HG02588 (cell line): ENCODE data around the gene DYNC1I1.

Source experiments
- ATAC-seq: cut with Tn5 transposase; IDR thresholded peaks from one replicate; pipeline ENCODE4 v1.9.1; 2021; ENCODE audit warnings: mild to moderate bottlenecking, moderate library complexity; ENCODE audit not compliant: unreplicated experiment

Gene DYNC1I1

GRCh38 chr7:95788884-95789283 is 16.5 kb downstream of the DYNC1I1 start:
- no peak for ATAC-seq

DNA sequence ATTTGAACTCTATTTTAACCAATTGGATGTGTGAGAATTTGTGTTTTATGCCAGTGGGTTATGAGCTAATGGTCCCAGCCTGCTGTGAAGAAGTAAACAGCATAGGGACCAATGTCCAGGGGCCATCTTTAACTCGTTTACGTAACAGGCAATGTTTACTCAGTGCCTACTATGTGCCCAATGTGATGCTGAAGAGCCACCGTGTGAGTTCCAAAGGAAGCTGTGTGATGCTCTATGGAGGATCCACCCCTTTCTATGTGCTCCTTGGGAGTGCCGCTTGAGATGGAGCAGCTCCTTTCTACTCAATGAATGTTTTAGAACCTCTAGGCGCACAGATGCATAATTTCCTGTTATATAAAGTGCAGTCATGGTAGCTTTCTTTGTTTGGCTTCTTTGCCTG is 21.3 kb downstream of the DYNC1I1 start:
- no peak for ATAC-seq

DNA sequence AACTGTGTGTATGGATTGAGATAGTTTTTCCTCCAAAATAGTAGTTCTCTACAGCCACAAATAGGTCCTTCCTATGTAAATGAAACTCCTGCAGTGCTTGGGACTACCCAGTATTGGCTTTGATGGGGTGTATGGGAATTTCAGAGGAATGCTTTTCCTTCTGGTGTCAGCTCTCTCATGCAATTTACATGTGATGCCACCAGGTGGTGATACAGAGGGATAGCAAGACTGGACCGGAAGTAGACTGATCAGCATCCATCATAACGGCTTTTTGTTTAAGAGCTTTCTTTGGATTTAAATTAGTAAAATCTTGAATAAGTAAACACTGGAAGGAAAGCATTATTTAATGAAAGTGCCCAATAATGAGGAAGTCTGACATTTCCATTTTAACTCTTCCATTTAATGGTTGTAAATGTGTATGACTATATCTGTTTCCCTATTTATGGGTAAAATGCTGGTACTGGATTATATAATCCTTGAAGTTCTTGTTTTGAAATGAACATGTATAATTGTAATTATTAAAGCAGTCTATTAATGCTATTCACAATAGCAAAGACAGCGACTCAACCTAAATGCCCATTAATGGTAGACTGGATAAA is 22.7 kb downstream of the DYNC1I1 start:
- no peak for ATAC-seq

DNA sequence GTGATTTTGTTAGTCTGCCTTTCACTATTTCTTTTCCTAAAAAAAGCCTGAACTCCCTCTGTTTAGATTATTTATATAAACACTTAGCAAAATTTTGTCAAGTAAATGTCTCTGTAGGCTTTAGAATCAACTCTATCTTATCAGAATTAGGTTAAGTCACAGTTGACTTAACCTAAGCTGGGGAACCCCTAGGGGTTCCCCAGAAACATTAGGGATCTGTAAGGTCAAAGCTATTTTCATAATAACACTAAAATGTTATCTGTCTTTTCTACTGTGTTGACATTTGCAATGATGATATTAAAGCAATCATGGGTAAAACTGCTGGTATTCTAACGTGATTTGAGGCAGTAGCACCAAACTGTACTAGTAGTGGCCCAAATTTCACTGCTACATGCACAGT is 24.3 kb downstream of the DYNC1I1 start:
- no peak for ATAC-seq

GRCh38 chr7:95798401-95798930 is 26.1 kb downstream of the DYNC1I1 start:
- ATAC-seq = no peak

- ATAC-seq = no peak
These were observed 28.4 kb downstream of the DYNC1I1 start for GRCh38 chr7:95800787-95801186.

DNA sequence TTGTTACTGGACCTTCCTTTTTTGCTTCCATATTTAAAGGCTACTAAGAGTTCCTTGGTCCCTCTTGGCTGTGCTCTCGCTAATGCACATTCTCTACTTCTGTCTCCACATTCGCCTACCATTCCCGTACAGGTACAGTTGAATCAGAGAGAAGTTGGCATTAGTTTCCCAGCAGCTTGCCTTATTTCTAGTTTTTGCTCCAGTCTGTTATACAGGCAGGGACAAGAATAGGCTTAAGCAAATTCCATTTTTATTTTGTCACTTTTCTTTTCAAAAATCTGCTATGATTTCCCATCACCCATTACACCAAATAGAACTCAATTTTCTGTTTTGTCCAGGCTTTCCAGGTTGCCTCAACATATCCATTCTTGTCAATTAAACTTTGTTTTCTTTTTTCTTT is 29.9 kb downstream of the DYNC1I1 start:
- ATAC-seq = no peak

GRCh38 chr7:95804052-95804451 is 31.7 kb downstream of the DYNC1I1 start:
- ATAC-seq = no peak

GRCh38 chr7:95805909-95806308 is 33.6 kb downstream of the DYNC1I1 start:
- ATAC-seq = no peak

GRCh38 chr7:95808396-95808795 is 36.0 kb downstream of the DYNC1I1 start:
- ATAC-seq = no peak

- no peak for ATAC-seq
These were observed 39.6 kb downstream of the DYNC1I1 start for GRCh38 chr7:95811846-95812445.

- ATAC-seq = no peak
These were observed 42.4 kb downstream of the DYNC1I1 start for GRCh38 chr7:95814721-95815120.

DNA sequence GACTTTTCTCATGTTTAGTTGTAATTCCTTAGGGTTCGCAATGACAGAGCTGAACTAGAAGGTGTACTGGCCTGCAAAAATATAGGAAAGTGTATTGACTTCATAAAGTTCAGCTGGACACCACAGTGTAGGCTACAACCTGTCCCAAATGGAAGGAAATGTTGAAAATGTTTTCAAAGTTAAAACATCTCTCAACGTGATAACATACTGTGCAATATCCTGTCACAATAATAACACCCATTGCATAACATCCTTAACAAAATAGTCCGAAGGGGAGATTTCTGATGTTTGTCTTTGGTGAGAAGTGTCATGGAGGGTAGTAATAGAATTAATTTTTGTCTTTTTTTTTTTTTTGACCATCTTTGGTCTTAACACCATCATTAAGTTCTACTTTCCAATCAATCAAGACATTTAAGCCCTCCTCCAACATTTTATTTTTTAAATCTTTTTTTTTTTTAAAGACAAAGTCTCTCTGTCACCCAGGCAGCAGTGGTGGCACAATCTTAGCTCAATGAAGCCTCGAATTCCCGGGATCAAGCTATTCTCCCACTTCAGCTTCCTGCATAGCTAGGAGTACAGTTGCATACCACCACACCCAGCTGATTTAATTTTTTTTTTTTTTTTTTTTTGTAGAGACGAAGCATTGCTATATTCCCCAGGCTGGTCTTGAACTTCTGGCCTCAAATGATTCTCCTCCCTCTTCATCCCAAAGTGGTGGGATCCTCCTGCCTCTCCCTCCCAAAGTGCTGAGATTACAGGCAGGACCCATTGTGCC is 45.7 kb downstream of the DYNC1I1 start:
- no peak for ATAC-seq

DNA sequence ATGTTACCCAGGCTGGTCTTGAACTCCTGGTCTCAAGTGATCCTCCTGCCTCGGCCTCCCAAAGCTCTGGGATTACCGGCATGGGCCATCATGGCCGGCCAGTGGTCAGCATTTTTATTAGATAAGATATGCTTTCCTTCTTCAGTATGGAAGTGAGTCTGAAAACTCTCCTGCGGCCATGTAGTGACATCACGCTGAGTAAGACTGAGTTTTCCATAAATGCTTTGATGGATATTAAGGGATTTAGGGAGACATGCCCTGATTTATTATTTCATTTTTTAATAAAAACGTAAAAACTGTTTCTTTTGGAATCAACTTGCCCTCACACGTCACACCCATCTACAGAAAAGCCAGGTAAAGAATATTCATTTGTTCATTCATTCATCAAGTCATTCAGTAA is 48.4 kb downstream of the DYNC1I1 start:
- no peak for ATAC-seq

GRCh38 chr7:95822717-95823116 is 50.4 kb downstream of the DYNC1I1 start:
- no peak for ATAC-seq

GRCh38 chr7:95824616-95825015 is 52.3 kb downstream of the DYNC1I1 start:
- no peak for ATAC-seq

GRCh38 chr7:95828824-95829790 is 56.8 kb downstream of the DYNC1I1 start:
- no peak for ATAC-seq

- peak; percentile 87 for ATAC-seq
These were observed 68.9 kb downstream of the DYNC1I1 start for GRCh38 chr7:95840953-95841950.

- ATAC-seq = no peak
These were observed 70.9 kb downstream of the DYNC1I1 start for GRCh38 chr7:95843286-95843685.

DNA sequence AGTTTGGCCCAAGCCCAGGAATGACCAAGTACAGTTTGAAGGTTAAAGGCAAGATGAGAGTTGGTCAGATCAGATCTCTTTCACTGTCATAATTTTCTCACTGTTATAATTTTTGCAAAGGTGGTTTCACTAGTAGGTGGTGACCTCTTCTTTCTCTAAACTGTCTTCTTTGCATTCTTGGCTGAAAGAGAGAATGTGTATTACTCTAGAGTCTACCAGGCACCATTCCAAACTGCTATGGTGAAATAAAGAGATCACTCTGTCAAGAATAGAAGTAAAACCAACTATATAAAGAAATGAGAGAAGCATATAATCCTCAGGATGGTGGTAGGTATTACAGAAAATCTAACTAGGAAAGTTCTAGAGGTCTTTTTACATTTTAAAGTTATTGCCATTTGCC is 72.7 kb downstream of the DYNC1I1 start:
- no peak for ATAC-seq
